Kidney epithelial cell (primary cell): ENCODE measurements around the gene IER3IP1. TPM values are rescaled to one million over a fixed set of nuclear protein-coding genes. Genes with fewer than 3 reads are reported as not detected.
"Not testable (repeated sequence)": the region's sequence is repeated elsewhere in the genome, so short reads cannot be mapped to it uniquely, and the experiment has no call there.

Source experiments
- DNase-seq: peaks from one replicate; pipeline ENCODE4 v3.0.0-alpha.2; 2010; ENCODE audit warnings: low read depth
- H3K27me3 ChIP-seq: 2 replicates; pipeline ENCODE4 v1.6.0; 2011; ENCODE audit warnings: low read length; ENCODE audit not compliant: control insufficient read depth, insufficient read depth
- H3K36me3 ChIP-seq: 2 replicates; pipeline ENCODE4 v1.5.1; 2011; ENCODE audit warnings: low read length; ENCODE audit not compliant: control insufficient read depth, insufficient read depth
- H3K4me3 ChIP-seq: 2 replicates; pipeline ENCODE4 v1.5.1; 2011; ENCODE audit warnings: low read depth, mild to moderate bottlenecking, control low read depth, low read length
- CTCF ChIP-seq: IDR thresholded peaks from 2 replicates; pipeline ENCODE4 v1.5.1; 2011; ENCODE audit warnings: mild to moderate bottlenecking, moderate library complexity, low read length, control low read depth, inconsistent platforms; ENCODE audit not compliant: insufficient read depth, poor library complexity, severe bottlenecking
- total RNA-seq: library from RNA; depleted of rRNA; stranded (reverse); fragments of >200 nt; gene quantifications from 2 replicates; pipeline ENCODE4 v1.2.3, GENCODE V29; 2015

Gene IER3IP1
- total RNA-seq, 1 donor from 2014 or later = 16.2 TPM

DNA sequence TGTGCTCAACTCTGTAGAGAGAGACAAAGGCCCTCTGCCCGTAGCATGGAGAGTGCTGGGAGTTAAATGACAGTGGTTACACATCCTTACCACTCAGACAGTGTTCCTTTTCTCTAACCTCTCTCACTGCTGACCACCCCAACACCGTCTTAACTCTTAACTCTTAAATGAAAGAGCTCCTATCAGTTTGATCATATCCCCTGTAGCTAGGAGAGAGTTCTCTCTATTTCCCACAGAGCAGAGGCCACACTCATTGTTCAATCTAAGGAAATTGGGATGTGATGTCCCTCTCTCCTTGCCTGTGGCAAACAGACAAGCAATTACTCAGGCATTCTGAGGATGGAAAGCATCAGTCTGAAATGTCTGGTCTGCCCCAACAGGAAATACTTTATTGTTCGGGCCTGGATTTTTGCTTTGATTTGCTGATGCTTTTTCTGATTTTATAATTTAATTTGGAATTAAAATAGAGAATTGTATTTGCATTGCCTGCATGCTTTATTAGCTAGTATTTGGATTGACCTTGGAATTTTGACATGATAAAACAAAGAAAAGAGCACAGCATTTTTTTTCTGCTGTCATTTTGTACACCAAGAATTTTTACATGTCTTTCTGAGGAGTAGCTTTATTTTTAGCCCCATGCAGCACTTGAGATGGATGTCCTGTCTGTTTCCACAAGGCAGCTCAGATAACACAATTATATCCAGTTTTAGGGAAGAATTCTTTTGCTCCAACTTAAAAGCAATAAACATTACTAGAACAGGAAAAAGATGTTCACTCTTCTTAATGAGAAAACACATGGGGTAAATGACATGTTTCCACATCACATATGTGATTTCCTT lies 27.7 kb upstream of the IER3IP1 start:
- Histone ChIP-seq H3K36me3 (no peaks in the 10 kb centered on the region), H3K4me3 (no peak overlapping the region), H3K27me3 (no peaks in the 10 kb centered on the region)
- no peak for DNase-seq
- TF ChIP-seq CTCF = no peak

- H3K36me3 ChIP-seq, H3K27me3 ChIP-seq, DNase-seq, H3K4me3 ChIP-seq: not testable (repeated sequence)
Observed at GRCh38 chr18:47195961-47196360, 19.8 kb upstream of the IER3IP1 start.

DNA sequence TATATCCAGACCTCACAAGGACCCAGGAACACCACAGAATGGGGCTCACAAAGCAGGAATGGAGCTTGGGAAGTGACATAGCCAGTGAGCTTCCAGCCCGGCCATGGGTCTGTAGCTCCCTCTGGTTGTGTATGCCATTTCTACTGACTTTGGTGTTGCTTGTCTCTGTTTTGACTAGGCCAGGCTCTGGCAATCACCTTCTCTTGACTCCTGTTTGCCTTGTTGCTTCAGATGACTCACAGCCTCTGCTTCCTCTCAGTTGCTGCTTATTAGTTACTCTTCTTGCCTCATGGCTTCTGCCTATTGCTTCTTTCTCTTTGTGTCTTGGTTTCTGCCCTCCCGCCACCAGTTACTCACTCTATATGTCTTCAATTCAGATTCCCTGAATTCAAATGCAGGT lies 15.8 kb upstream of the IER3IP1 start:
- no peak for DNase-seq
- H3K36me3 ChIP-seq = no peaks in the 10 kb centered on the region
- no peaks in the 10 kb centered on the region for H3K27me3 ChIP-seq
- no peak overlapping the region for H3K4me3 ChIP-seq
- no peak for TF ChIP-seq CTCF

DNA sequence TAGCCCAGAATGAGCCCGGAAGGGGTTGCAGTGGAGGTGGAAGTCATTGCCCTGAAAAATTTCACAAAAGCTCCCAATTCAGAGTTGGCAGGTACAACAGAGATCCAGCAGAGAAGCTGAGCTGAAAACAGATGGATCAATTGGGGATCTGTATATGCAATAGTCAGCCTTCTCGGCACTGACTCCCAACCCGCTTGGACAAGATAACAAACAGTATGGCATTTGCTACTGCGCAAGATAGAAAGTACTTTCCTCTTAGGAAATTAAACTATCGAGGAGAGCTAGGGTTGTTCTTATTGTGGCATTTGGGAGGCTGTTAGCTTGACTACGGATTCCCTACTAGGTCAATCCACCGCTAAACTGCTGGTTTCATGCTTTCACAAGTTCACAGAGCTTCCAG lies 11.6 kb upstream of the IER3IP1 start:
- TF ChIP-seq CTCF = no peak
- no peaks in the 10 kb centered on the region for H3K27me3 ChIP-seq
- H3K36me3 ChIP-seq = no peaks in the 10 kb centered on the region
- no peak overlapping the region for H3K4me3 ChIP-seq
- no peak for DNase-seq

GRCh38 chr18:47184419-47185050 lies 8.4 kb upstream of the IER3IP1 start:
- Histone ChIP-seq H3K27me3 (no peaks in the 10 kb centered on the region), H3K36me3 (no peaks in the 10 kb centered on the region), H3K4me3 (no peak overlapping the region)
- DNase-seq = no peak
- no peak for TF ChIP-seq CTCF

DNA sequence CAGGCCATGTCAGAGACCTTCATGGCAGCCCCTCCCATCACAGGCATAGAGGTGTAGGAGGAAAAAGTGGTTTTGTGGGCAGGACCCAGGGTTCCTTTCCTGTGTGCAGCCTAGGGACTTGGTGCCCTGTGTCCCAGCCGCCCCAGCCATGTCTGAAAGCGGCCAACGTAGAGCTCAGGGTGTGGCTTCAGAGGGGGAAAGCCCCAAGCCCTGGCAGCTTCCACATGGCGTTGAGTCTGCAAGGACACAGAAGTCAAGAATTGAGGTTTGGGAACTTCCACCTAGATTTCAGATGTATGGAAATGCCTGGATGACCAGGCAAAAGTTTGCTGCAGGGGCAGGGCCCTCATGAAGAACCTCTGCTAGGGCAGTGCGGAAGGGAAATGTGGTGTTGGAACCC lies 6.0 kb upstream of the IER3IP1 start:
- not testable (repeated sequence) for H3K36me3 ChIP-seq, DNase-seq, H3K4me3 ChIP-seq, H3K27me3 ChIP-seq

- no peaks in the 10 kb centered on the region for H3K27me3 ChIP-seq
- no peak overlapping the region for H3K4me3 ChIP-seq
- no peak for TF ChIP-seq CTCF
- DNase-seq = no peak
- H3K36me3 ChIP-seq = no peaks in the 10 kb centered on the region
Observed at GRCh38 chr18:47180765-47181164, 4.6 kb upstream of the IER3IP1 start.
